H1 (cell line): Measurements from ENCODE around the gene KCNMA1. TPM values are rescaled to one million over a fixed set of nuclear protein-coding genes. Genes with fewer than 3 reads are reported as not detected.

Experiments used
- CTCF ChIA-PET: fragments of 300-600 bp; sonication (Branson Sonifier 250); formaldehyde crosslinking; loops from one replicate; lab custom pipeline; 2021; ENCODE audit not compliant: partially characterized antibody; lab: Charles Lee
- POLR2A ChIA-PET: fragments of 300-600 bp; sonication (Branson Sonifier 250); formaldehyde crosslinking; loops from one replicate; lab custom pipeline; 2021; ENCODE audit warnings: inconsistent platforms; ENCODE audit not compliant: partially characterized antibody; lab: Charles Lee
- DNase-seq, 2 experiments: peaks; one replicate each; pipeline versions ENCODE4 v3.0.0 to v3.0.0-alpha.2; 2010 to 2022; ENCODE audit warnings: low spot score in 2 of 2, low read depth in 1 of 2, mixed read lengths in 1 of 2
- FAIRE-seq: peaks from 2 replicates; lab custom pipeline; 2011; peaks lifted over from hg19 to GRCh38; lab: Jason Lieb, UNC
- H2AFZ ChIP-seq: 2 replicates; pipeline ENCODE4 v1.8.1; 2012; ENCODE audit warnings: low read length, inconsistent platforms
- H2AK5ac ChIP-seq: 2 replicates; pipeline ENCODE4 v1.6.1; 2013; ENCODE audit warnings: low read depth, low read length
- H2BK120ac ChIP-seq: replicated peaks from 2 replicates; pipeline ENCODE3; 2013; ENCODE audit warnings: low read depth, low read length, inconsistent platforms
- H2BK12ac ChIP-seq: 2 replicates; pipeline ENCODE4 v1.6.1; 2013; ENCODE audit warnings: low read depth, low read length
- H2BK15ac ChIP-seq: 2 replicates; pipeline ENCODE4 v1.6.1; 2013; ENCODE audit warnings: low read length
- H2BK20ac ChIP-seq: 2 replicates; pipeline ENCODE4 v1.6.1; 2013; ENCODE audit warnings: low read length
- H2BK5ac ChIP-seq: 2 replicates; pipeline ENCODE4 v1.6.1; 2013; ENCODE audit warnings: low read depth, low read length
- H3K14ac ChIP-seq: 2 replicates; pipeline ENCODE4 v1.6.1; 2013; ENCODE audit warnings: inconsistent platforms; ENCODE audit not compliant: insufficient read length
- H3K18ac ChIP-seq: 2 replicates; pipeline ENCODE4 v1.6.1; 2013; ENCODE audit warnings: low read length; ENCODE audit errors: extremely low read depth
- H3K23ac ChIP-seq: 2 replicates; pipeline ENCODE4 v1.6.1; 2013; ENCODE audit warnings: inconsistent platforms; ENCODE audit not compliant: insufficient read length
- H3K23me2 ChIP-seq: 2 replicates; pipeline ENCODE4 v1.6.1; 2013; ENCODE audit warnings: low read depth, low read length
- H3K27ac ChIP-seq: 2 replicates; pipeline ENCODE4 v1.6.1; 2011; ENCODE audit warnings: low read depth, low read length, inconsistent platforms
- H3K27me3 ChIP-seq, 4 experiments: replicated peaks in 1 of 4; 1 replicate in 1 of 4; 2 replicates in 3 of 4; pipeline versions ENCODE4 v1.6.1 to v1.8.1; 2011 to 2013; ENCODE audit warnings: low read length in 3 of 4, mild to moderate bottlenecking in 3 of 4, inconsistent platforms in 2 of 4, mixed read lengths in 2 of 4, moderate library complexity in 1 of 4; ENCODE audit not compliant: control insufficient read depth in 3 of 4, insufficient read depth in 3 of 4; ENCODE audit errors: extremely low read depth in 1 of 4
- H3K36me3 ChIP-seq, 4 experiments: 2 replicates each; pipeline versions ENCODE4 v1.6.1 to v1.8.1; 2011 to 2013; ENCODE audit warnings: mild to moderate bottlenecking in 4 of 4, low read length in 3 of 4, moderate library complexity in 2 of 4, control low read depth in 1 of 4, inconsistent platforms in 1 of 4; ENCODE audit not compliant: insufficient read depth in 4 of 4, control insufficient read depth in 2 of 4
- H3K4ac ChIP-seq: replicated peaks from 2 replicates; pipeline ENCODE3; 2013; ENCODE audit warnings: low read length, low read depth, mixed read lengths, inconsistent platforms; ENCODE audit not compliant: insufficient read length
- H3K4me1 ChIP-seq, 4 experiments: replicated peaks in 1 of 4; 1 replicate in 1 of 4; 2 replicates in 3 of 4; pipeline versions ENCODE4 v1.6.1 to v1.8.1; 2011 to 2013; ENCODE audit warnings: low read length in 3 of 4, inconsistent platforms in 2 of 4, mixed read lengths in 1 of 4; ENCODE audit not compliant: insufficient read depth in 4 of 4, control insufficient read depth in 3 of 4
- H3K4me2 ChIP-seq, 2 experiments: 2 replicates each; pipeline versions ENCODE4 v1.6.1 to v1.8.1; 2011 to 2013; ENCODE audit warnings: low read depth in 2 of 2, low read length in 2 of 2, control low read depth in 1 of 2, inconsistent platforms in 1 of 2, mild to moderate bottlenecking in 1 of 2; ENCODE audit not compliant: insufficient read depth in 1 of 2
- H3K4me3 ChIP-seq, 4 experiments: fragments of 200-600, 300-600 bp in 1 of 4; sonication (generic), shearing (Covaris generic), sonication (Bioruptor Twin) in 1 of 4; 2 replicates each; pipeline versions ENCODE4 v1.5.1 to v1.8.1; 2011 to 2016; ENCODE audit warnings: low read length in 4 of 4, low read depth in 3 of 4, control low read depth in 2 of 4, inconsistent platforms in 2 of 4, mild to moderate bottlenecking in 2 of 4, mixed read lengths in 1 of 4, moderate library complexity in 1 of 4; ENCODE audit not compliant: insufficient read depth in 2 of 4; ENCODE audit errors: extremely low read depth in 1 of 4
- H3K56ac ChIP-seq: replicated peaks from 2 replicates; pipeline ENCODE3; 2013; ENCODE audit warnings: low read depth, mild to moderate bottlenecking, mixed read lengths, low read length, inconsistent platforms; ENCODE audit not compliant: insufficient read length
- H3K79me1 ChIP-seq: 2 replicates; pipeline ENCODE4 v1.6.1; 2013; ENCODE audit warnings: low read depth, low read length, control low read depth
- H3K79me2 ChIP-seq, 2 experiments: 2 replicates each; pipeline versions ENCODE4 v1.6.1 to v1.8.1; 2012 to 2013; ENCODE audit warnings: low read length in 2 of 2, mild to moderate bottlenecking in 2 of 2, inconsistent platforms in 1 of 2; ENCODE audit not compliant: insufficient read depth in 2 of 2, control insufficient read depth in 1 of 2
- H3K9ac ChIP-seq, 4 experiments: replicated peaks in 1 of 4; 1 replicate in 1 of 4; 2 replicates in 3 of 4; pipeline versions ENCODE4 v1.6.1 to v1.8.1; 2011 to 2013; ENCODE audit warnings: low read depth in 3 of 4, low read length in 3 of 4, control low read depth in 2 of 4, mild to moderate bottlenecking in 2 of 4, moderate library complexity in 2 of 4, inconsistent platforms in 1 of 4; ENCODE audit errors: extremely low read depth in 1 of 4
- H3K9me3 ChIP-seq, 2 experiments: 2 replicates each; pipeline versions ENCODE4 v1.6.1 to v1.8.1; 2012 to 2013; ENCODE audit warnings: mild to moderate bottlenecking in 2 of 2, moderate library complexity in 2 of 2, control low read depth in 1 of 2, inconsistent platforms in 1 of 2, low read depth in 1 of 2, low read length in 1 of 2, mixed read lengths in 1 of 2; ENCODE audit not compliant: insufficient read depth in 2 of 2
- H4K20me1 ChIP-seq, 2 experiments: replicated peaks in 1 of 2; 2 replicates each; pipeline versions ENCODE3 to v1.8.1; 2011 to 2013; ENCODE audit warnings: inconsistent platforms in 2 of 2, low read length in 2 of 2, mild to moderate bottlenecking in 1 of 2; ENCODE audit not compliant: insufficient read depth in 2 of 2, control insufficient read depth in 1 of 2
- H4K5ac ChIP-seq: 2 replicates; pipeline ENCODE4 v1.6.1; 2013; ENCODE audit warnings: low read length, low read depth, mixed read lengths, inconsistent platforms; ENCODE audit not compliant: insufficient read length
- H4K8ac ChIP-seq: 2 replicates; pipeline ENCODE4 v1.8.0; 2013; ENCODE audit warnings: mild to moderate bottlenecking, moderate library complexity, low read length, inconsistent platforms; ENCODE audit not compliant: insufficient read depth; ENCODE audit errors: extremely low read depth
- H4K91ac ChIP-seq: replicated peaks from 2 replicates; pipeline ENCODE3; 2013; ENCODE audit warnings: low read length, mixed read lengths, inconsistent platforms; ENCODE audit not compliant: insufficient read length
- BCL11A ChIP-seq, 2 experiments: IDR thresholded peaks; one replicate each; pipeline ENCODE4 v1.6.1; 2011; ENCODE audit warnings: low read depth in 2 of 2, low read length in 2 of 2, mild to moderate bottlenecking in 2 of 2
- HDAC2 ChIP-seq, 2 experiments: fragments of 300-600 bp in 1 of 2; sonication (generic) in 1 of 2; IDR thresholded peaks; 2 replicates each; pipeline ENCODE4 v1.6.1; 2011 to 2012; ENCODE audit warnings: low read depth in 2 of 2, low read length in 2 of 2, mild to moderate bottlenecking in 2 of 2, moderate library complexity in 2 of 2, borderline replicate concordance in 1 of 2, inconsistent platforms in 1 of 2
- RXRA ChIP-seq: IDR thresholded peaks from 2 replicates; pipeline ENCODE4 v1.6.1; 2011; ENCODE audit warnings: low read depth, mild to moderate bottlenecking, low read length, moderate library complexity; ENCODE audit not compliant: insufficient read depth
- SP1 ChIP-seq: IDR thresholded peaks from 2 replicates; pipeline ENCODE4 v1.6.1; 2011; ENCODE audit warnings: low read depth, low read length
- TBP ChIP-seq: IDR thresholded peaks from 2 replicates; pipeline ENCODE4 v1.6.1; 2011; ENCODE audit warnings: low read depth, low read length, improper control_type of control experiment
- whole genome bisulfite sequencing, 2 experiments: shearing (Covaris generic) in 1 of 2; methylation state at CpG; one replicate each; pipeline versions ENCODE4 v1.1.6 to v1.1.7; 2013 to 2015; ENCODE audit warnings: low lambda C conversion rate in 2 of 2, mixed read lengths in 2 of 2, inconsistent platforms in 1 of 2, low coverage in 1 of 2, missing lambda C conversion rate in 1 of 2; ENCODE audit not compliant: insufficient replicate concordance in 2 of 2, insufficient coverage in 1 of 2, insufficient read length in 1 of 2; ENCODE audit errors: extremely low coverage in 1 of 2, missing lambda C conversion rate in 1 of 2; 5-methylcytosine and 5-hydroxymethylcytosine counted together
- polyA plus RNA-seq, 7 experiments: library from polyadenylated mRNA; depleted of rRNA in 3 of 7; stranded (reverse) in 5 of 7; unstranded in 2 of 7; fragments of >200 nt in 5 of 7; fragments of 200-250 nt in 2 of 7; gene quantifications; 1 replicate in 5 of 7; 2 replicates in 1 of 7; 4 replicates in 1 of 7; pipeline versions ENCODE4 v1.2.1 to v1.2.3, GENCODE V29; 2011 to 2013; ENCODE audit warnings: missing spikeins in 2 of 7, mixed read lengths in 2 of 7
- total RNA-seq: library from RNA; stranded (reverse); fragmentation: NEBNext Ultra II Directional; extraction: Animal tissue kit (Norgen Biotek cat#: 25700); gene quantifications from 2 replicates; pipeline ENCODE4 v1.2.1, GENCODE V29; 2021
- TF ChIP-seq, protein P1 (sequence below): IDR thresholded peaks from 2 replicates; pipeline ENCODE4 v1.6.1; 2011; ENCODE audit warnings: low read depth, mild to moderate bottlenecking, low read length; ENCODE audit not compliant: insufficient read depth
- TF ChIP-seq, protein P2 (sequence below): IDR thresholded peaks from 2 replicates; pipeline ENCODE4 v1.6.1; 2012; ENCODE audit warnings: inconsistent platforms
- TF ChIP-seq, protein P3 (sequence below): IDR thresholded peaks from 2 replicates; pipeline ENCODE4 v1.6.1; 2011; ENCODE audit warnings: low read length, improper control_type of control experiment

KCNMA1 gene
- total and polyA plus RNA-seq, 2 of the 8 experiments (the other 6 are each of a cell fraction or from before 2014, with no cell fraction given) = 10.2 to 11.1 TPM

DNA sequence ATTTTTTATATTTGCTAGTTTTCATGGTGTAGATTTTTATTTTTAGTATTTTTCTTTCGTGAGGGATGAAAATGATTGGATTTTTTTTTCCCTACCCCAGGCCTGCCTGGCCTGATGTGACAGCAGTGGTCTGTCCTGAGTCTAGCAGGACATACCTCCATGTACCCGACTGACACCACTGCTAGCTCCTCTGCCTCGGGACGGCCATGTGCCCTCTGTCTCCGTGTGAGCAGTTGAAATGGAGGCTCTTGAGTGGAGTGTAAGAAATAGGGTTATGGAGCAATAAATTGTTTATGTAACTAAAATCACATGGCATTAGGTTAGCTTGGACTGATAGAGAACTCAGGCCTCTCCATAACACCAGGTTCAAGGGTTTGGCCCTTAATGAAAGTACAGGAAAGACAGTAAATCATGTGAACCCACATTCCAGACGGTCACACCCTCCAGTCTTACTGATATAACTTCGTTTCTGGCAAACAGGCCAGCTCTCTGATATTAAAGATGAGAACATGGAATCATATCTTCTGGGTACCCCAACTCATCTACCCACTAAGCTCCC is 734.1 kb downstream of the KCNMA1 start:
- no peaks in the 10 kb centered on the region for H4K20me1 ChIP-seq
- no peak overlapping the region for H2BK5ac ChIP-seq
- CTCF ChIA-PET = interaction anchor here (0.7 to 1.8 kb wide), 20 partner anchors 11 to 734 kb away, joined by 3 to 5 read pairs (median 3); no protein-coding TSS in a partner anchor
- no peak overlapping the region for H2BK120ac ChIP-seq
- H2AFZ ChIP-seq = no peak overlapping the region
- no peak overlapping the region for H4K91ac ChIP-seq
- H3K9ac ChIP-seq = no peak overlapping the region
- no peak overlapping the region for H2BK12ac ChIP-seq
- 81% methylated on average over 7 of the region's 7 CpGs; no CpG with 5 or more reads in 1 of the 2 experiments for WGBS, 2 experiments
- DNase-seq = no peak
- no peak overlapping the region for H2AK5ac ChIP-seq
- H3K14ac ChIP-seq = no peak overlapping the region
- no peaks in the 10 kb centered on the region for H3K36me3 ChIP-seq
- no peak overlapping the region for H2BK20ac ChIP-seq
- TF ChIP-seq BCL11A (IDR thresholded peaks at IDR 0.05; ENCODE audit: low read depth in 2 of 2, low read length in 2 of 2) (no peak), SP1 (no peak), RXRA (no peak), HDAC2 (IDR thresholded peaks at IDR 0.05; ENCODE audit: borderline replicate concordance in 1 of 2, low read depth in 2 of 2, low read length in 2 of 2) (no peak), TBP (no peak)
- TF ChIP-seq, protein P1, sequence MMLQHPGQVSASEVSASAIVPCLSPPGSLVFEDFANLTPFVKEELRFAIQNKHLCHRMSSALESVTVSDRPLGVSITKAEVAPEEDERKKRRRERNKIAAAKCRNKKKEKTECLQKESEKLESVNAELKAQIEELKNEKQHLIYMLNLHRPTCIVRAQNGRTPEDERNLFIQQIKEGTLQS = no peak
- TF ChIP-seq, protein P2, sequence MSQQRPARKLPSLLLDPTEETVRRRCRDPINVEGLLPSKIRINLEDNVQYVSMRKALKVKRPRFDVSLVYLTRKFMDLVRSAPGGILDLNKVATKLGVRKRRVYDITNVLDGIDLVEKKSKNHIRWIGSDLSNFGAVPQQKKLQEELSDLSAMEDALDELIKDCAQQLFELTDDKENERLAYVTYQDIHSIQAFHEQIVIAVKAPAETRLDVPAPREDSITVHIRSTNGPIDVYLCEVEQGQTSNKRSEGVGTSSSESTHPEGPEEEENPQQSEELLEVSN = no peak
- TF ChIP-seq, protein P3, sequence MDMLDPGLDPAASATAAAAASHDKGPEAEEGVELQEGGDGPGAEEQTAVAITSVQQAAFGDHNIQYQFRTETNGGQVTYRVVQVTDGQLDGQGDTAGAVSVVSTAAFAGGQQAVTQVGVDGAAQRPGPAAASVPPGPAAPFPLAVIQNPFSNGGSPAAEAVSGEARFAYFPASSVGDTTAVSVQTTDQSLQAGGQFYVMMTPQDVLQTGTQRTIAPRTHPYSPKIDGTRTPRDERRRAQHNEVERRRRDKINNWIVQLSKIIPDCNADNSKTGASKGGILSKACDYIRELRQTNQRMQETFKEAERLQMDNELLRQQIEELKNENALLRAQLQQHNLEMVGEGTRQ = no peak
- no peak overlapping the region for H3K4me3 ChIP-seq
- H3K79me2 ChIP-seq = no peaks in the 10 kb centered on the region
- no peaks in the 10 kb centered on the region for H3K9me3 ChIP-seq
- no peak overlapping the region for H2BK15ac ChIP-seq
- no peaks in the 10 kb centered on the region for H3K27me3 ChIP-seq
- H3K23ac ChIP-seq = no peak overlapping the region
- H4K5ac ChIP-seq = no peak overlapping the region
- H3K56ac ChIP-seq = no peak overlapping the region
- no peaks in the 10 kb centered on the region for H3K23me2 ChIP-seq
- H3K4ac ChIP-seq = no peak overlapping the region
- no peaks in the 10 kb centered on the region for H3K79me1 ChIP-seq
- FAIRE-seq = no peak
- H3K4me2 ChIP-seq = no peak overlapping the region
- H3K27ac ChIP-seq = no peak overlapping the region
- POLR2A ChIA-PET = no interaction called here
- no peaks in the 10 kb centered on the region for H3K4me1 ChIP-seq
- no peak overlapping the region for H4K8ac ChIP-seq
- H3K18ac ChIP-seq = no peak overlapping the region
